K562 (cell line): Measurements from ENCODE around the gene MYOM1. TPM values are rescaled to one million over a fixed set of nuclear protein-coding genes. Genes with fewer than 3 reads are reported as not detected.

Experiments
- HEY1 ChIP-seq: fragments of 250-450 bp; sonication (Bioruptor Pico); IDR thresholded peaks from 2 replicates; pipeline ENCODE4 v1.5.0; 2020; ENCODE audit warnings: mild to moderate bottlenecking, moderate library complexity, borderline replicate concordance
- PYGO2 ChIP-seq: fragments of 450-650 bp; IDR thresholded peaks from 2 replicates; pipeline ENCODE4 v1.6.1; 2016; ENCODE audit warnings: mild to moderate bottlenecking, missing genetic modification characterization, moderate library complexity, missing compliant biosample characterization
- TFAM ChIP-seq: fragments of 250-450 bp; sonication (Bioruptor Pico); conservative IDR thresholded peaks from 2 replicates; pipeline ENCODE4 v1.5.0; 2021; ENCODE audit warnings: mild to moderate bottlenecking, moderate library complexity
- XRCC4 ChIP-seq: IDR thresholded peaks from one replicate; pipeline ENCODE4 v1.6.1; 2011; ENCODE audit not compliant: insufficient read depth, insufficient read length; ENCODE audit errors: extremely low read depth
- ZNF77 ChIP-seq: fragments of 250-450 bp; sonication (Bioruptor Pico); IDR thresholded peaks from 2 replicates; pipeline ENCODE4 v1.5.0; 2020
- ZNF830 ChIP-seq: fragments of 250-450 bp; sonication (Bioruptor Pico); IDR thresholded peaks from 2 replicates; pipeline ENCODE4 v1.5.0; 2021; ENCODE audit warnings: mild to moderate bottlenecking
- polyA plus RNA-seq, 8 experiments: library from polyadenylated mRNA; depleted of rRNA in 4 of 8; stranded (reverse) in 5 of 8; unstranded in 3 of 8; fragments of >200 nt; fragmentation: Nextera tagmentation in 2 of 8; fragmentation: Illumina TruSeq in 1 of 8; extraction: Ambion mirVana in 2 of 8; extraction: Trizol in 1 of 8; gene quantifications; 2 replicates each; pipeline versions ENCODE4 v1.2.1 to v1.2.3, GENCODE V29; 2011 to 2014; ENCODE audit warnings: inconsistent platforms in 1 of 8, missing spikeins in 1 of 8
- total RNA-seq, 7 experiments: library from RNA; depleted of rRNA in 6 of 7; stranded (reverse); fragments of >200 nt in 6 of 7; fragmentation: Illumina TruSeq in 2 of 7; extraction: Trizol in 2 of 7; gene quantifications; 2 replicates each; pipeline versions ENCODE4 v1.2.1 to v1.2.3, GENCODE V29; 2011 to 2021; ENCODE audit warnings: low replicate concordance in 1 of 7
- TF ChIP-seq, protein P1 (sequence below): sonication (generic); formaldehyde crosslinking; IDR thresholded peaks from 2 replicates; pipeline ENCODE4 v1.8.0; 2022; ENCODE audit warnings: mild to moderate bottlenecking, missing genetic modification reagents, borderline replicate concordance
- TF ChIP-seq, protein P2 (sequence below): sonication (generic); formaldehyde crosslinking; IDR thresholded peaks from 2 replicates; pipeline ENCODE4 v1.8.0; 2022; ENCODE audit warnings: mild to moderate bottlenecking, missing genetic modification reagents
- TF ChIP-seq, protein P3 (sequence below): fragments of 200-800 bp; sonication (Bioruptor generic); IDR thresholded peaks from 2 replicates; pipeline ENCODE4 v1.6.1; 2017; ENCODE audit warnings: missing genetic modification characterization, missing compliant biosample characterization
- TF ChIP-seq, protein P4 (sequence below): fragments of 450-650 bp; IDR thresholded peaks from 2 replicates; pipeline ENCODE4 v1.6.1; 2017; ENCODE audit warnings: antibody characterized with exemption, mild to moderate bottlenecking
- TF ChIP-seq, protein P5 (sequence below), 2 experiments: fragments of 200-800 bp in 1 of 2; sonication (Bioruptor generic) in 1 of 2; sonication (generic) in 1 of 2; formaldehyde crosslinking in 1 of 2; IDR thresholded peaks in 1 of 2; conservative IDR thresholded peaks in 1 of 2; 2 replicates each; pipeline versions ENCODE4 v1.5.0 to v1.6.1; 2016 to 2020; ENCODE audit warnings: missing compliant biosample characterization in 1 of 2, missing genetic modification characterization in 1 of 2, missing genetic modification reagents in 1 of 2
- TF ChIP-seq, protein P6 (sequence below): sonication (generic); formaldehyde crosslinking; IDR thresholded peaks from 2 replicates; pipeline ENCODE4 v1.9.0; 2022; ENCODE audit warnings: mild to moderate bottlenecking, missing genetic modification reagents
- TF ChIP-seq, protein P7 (sequence below): fragments of 450-650 bp; IDR thresholded peaks from 2 replicates; pipeline ENCODE4 v1.6.1; 2016

The MYOM1 gene
- total and polyA plus RNA-seq, 9 of the 15 experiments (the other 6 are each of a cell fraction or from before 2014, with no cell fraction given): 0.01 to 0.62 (median 0.25) TPM

DNA sequence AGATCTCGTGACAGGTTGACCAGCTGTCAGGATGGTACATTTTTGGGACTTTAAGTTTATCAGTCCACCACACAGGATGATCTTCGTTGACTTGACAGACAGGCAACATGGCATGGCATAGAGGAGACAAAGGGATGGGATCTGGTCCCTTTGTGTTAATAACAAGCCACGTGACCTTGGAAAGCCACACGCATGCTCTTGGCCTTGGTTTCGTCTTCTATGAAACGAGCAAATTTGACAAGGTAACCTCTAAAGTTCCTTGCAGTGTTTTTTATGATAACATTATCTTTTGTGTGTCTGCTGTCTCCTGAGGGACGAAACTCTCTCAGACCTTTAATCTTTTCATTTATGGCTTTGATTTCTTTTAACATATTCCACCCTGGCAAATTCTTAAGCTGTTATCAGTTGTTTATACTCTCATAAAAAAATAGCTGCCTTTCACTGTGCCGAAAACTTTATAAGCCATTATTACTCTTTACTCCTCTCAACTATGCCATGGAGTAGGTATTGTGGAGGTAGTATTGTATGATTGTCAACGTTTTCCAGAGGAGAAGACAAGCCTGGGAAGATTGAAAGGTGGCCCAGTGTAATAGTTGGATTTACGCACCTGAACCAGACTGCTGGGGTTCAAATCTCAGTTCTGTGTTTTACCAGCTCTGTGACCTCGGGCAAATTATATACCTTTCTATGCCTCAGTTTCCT lies 81.3 kb downstream of the MYOM1 start (continued):
- TF ChIP-seq, protein P1, sequence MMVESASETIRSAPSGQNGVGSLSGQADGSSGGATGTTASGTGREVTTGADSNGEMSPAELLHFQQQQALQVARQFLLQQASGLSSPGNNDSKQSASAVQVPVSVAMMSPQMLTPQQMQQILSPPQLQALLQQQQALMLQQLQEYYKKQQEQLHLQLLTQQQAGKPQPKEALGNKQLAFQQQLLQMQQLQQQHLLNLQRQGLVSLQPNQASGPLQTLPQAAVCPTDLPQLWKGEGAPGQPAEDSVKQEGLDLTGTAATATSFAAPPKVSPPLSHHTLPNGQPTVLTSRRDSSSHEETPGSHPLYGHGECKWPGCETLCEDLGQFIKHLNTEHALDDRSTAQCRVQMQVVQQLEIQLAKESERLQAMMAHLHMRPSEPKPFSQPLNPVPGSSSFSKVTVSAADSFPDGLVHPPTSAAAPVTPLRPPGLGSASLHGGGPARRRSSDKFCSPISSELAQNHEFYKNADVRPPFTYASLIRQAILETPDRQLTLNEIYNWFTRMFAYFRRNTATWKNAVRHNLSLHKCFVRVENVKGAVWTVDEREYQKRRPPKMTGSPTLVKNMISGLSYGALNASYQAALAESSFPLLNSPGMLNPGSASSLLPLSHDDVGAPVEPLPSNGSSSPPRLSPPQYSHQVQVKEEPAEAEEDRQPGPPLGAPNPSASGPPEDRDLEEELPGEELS: no peak
- TF ChIP-seq PYGO2 (tag) (no peak), ZNF830 (no peak), ZNF77 (no peak), HEY1 (no peak), TFAM (no peak), XRCC4 (no peak)
- TF ChIP-seq, protein P2, sequence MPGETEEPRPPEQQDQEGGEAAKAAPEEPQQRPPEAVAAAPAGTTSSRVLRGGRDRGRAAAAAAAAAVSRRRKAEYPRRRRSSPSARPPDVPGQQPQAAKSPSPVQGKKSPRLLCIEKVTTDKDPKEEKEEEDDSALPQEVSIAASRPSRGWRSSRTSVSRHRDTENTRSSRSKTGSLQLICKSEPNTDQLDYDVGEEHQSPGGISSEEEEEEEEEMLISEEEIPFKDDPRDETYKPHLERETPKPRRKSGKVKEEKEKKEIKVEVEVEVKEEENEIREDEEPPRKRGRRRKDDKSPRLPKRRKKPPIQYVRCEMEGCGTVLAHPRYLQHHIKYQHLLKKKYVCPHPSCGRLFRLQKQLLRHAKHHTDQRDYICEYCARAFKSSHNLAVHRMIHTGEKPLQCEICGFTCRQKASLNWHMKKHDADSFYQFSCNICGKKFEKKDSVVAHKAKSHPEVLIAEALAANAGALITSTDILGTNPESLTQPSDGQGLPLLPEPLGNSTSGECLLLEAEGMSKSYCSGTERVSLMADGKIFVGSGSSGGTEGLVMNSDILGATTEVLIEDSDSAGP: no peak
- TF ChIP-seq, protein P3, sequence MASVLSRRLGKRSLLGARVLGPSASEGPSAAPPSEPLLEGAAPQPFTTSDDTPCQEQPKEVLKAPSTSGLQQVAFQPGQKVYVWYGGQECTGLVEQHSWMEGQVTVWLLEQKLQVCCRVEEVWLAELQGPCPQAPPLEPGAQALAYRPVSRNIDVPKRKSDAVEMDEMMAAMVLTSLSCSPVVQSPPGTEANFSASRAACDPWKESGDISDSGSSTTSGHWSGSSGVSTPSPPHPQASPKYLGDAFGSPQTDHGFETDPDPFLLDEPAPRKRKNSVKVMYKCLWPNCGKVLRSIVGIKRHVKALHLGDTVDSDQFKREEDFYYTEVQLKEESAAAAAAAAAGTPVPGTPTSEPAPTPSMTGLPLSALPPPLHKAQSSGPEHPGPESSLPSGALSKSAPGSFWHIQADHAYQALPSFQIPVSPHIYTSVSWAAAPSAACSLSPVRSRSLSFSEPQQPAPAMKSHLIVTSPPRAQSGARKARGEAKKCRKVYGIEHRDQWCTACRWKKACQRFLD (CRISPR knock-in tag): no peak
- TF ChIP-seq, protein P4, sequence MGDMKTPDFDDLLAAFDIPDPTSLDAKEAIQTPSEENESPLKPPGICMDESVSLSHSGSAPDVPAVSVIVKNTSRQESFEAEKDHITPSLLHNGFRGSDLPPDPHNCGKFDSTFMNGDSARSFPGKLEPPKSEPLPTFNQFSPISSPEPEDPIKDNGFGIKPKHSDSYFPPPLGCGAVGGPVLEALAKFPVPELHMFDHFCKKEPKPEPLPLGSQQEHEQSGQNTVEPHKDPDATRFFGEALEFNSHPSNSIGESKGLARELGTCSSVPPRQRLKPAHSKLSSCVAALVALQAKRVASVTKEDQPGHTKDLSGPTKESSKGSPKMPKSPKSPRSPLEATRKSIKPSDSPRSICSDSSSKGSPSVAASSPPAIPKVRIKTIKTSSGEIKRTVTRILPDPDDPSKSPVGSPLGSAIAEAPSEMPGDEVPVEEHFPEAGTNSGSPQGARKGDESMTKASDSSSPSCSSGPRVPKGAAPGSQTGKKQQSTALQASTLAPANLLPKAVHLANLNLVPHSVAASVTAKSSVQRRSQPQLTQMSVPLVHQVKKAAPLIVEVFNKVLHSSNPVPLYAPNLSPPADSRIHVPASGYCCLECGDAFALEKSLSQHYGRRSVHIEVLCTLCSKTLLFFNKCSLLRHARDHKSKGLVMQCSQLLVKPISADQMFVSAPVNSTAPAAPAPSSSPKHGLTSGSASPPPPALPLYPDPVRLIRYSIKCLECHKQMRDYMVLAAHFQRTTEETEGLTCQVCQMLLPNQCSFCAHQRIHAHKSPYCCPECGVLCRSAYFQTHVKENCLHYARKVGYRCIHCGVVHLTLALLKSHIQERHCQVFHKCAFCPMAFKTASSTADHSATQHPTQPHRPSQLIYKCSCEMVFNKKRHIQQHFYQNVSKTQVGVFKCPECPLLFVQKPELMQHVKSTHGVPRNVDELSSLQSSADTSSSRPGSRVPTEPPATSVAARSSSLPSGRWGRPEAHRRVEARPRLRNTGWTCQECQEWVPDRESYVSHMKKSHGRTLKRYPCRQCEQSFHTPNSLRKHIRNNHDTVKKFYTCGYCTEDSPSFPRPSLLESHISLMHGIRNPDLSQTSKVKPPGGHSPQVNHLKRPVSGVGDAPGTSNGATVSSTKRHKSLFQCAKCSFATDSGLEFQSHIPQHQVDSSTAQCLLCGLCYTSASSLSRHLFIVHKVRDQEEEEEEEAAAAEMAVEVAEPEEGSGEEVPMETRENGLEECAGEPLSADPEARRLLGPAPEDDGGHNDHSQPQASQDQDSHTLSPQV: no peak
- TF ChIP-seq, protein P5, sequence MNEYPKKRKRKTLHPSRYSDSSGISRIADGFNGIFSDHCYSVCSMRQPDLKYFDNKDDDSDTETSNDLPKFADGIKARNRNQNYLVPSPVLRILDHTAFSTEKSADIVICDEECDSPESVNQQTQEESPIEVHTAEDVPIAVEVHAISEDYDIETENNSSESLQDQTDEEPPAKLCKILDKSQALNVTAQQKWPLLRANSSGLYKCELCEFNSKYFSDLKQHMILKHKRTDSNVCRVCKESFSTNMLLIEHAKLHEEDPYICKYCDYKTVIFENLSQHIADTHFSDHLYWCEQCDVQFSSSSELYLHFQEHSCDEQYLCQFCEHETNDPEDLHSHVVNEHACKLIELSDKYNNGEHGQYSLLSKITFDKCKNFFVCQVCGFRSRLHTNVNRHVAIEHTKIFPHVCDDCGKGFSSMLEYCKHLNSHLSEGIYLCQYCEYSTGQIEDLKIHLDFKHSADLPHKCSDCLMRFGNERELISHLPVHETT (CRISPR knock-in tag; conservative IDR thresholded peaks at IDR 0.05 in 1 of 2, IDR thresholded peaks at IDR 0.05 in 1 of 2): no peak
- TF ChIP-seq, protein P6, sequence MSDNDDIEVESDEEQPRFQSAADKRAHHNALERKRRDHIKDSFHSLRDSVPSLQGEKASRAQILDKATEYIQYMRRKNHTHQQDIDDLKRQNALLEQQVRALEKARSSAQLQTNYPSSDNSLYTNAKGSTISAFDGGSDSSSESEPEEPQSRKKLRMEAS (CRISPR knock-in tag): no peak
- TF ChIP-seq, protein P7, sequence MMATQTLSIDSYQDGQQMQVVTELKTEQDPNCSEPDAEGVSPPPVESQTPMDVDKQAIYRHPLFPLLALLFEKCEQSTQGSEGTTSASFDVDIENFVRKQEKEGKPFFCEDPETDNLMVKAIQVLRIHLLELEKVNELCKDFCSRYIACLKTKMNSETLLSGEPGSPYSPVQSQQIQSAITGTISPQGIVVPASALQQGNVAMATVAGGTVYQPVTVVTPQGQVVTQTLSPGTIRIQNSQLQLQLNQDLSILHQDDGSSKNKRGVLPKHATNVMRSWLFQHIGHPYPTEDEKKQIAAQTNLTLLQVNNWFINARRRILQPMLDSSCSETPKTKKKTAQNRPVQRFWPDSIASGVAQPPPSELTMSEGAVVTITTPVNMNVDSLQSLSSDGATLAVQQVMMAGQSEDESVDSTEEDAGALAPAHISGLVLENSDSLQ: peak; percentile 54; the same call in 1 of the 2 replicates
